K562 (cell line): ENCODE data around the gene DPM1. TPM values are rescaled to one million over a fixed set of nuclear protein-coding genes. Genes with fewer than 3 reads are reported as not detected.
A peak's percentile ranks its signal among the peaks of the same experiment; 100 is the strongest.

ENCODE experiments used
- ATF7 ChIP-seq: fragments of 450-650 bp; IDR thresholded peaks from 2 replicates; pipeline ENCODE4 v1.7.1; 2014; ENCODE audit warnings: mild to moderate bottlenecking, moderate library complexity
- CHCHD3 ChIP-seq: fragments of 250-450 bp; sonication (Bioruptor Pico); IDR thresholded peaks from 2 replicates; pipeline ENCODE4 v2.1.2; 2022; ENCODE audit warnings: mild to moderate bottlenecking
- DNMT1 ChIP-seq: fragments of 450-650 bp; IDR thresholded peaks from 2 replicates; pipeline ENCODE4 v1.6.1; 2016; ENCODE audit warnings: antibody characterized with exemption, mild to moderate bottlenecking
- E2F4 ChIP-seq: sonication (generic); formaldehyde crosslinking; IDR thresholded peaks from 2 replicates; pipeline ENCODE4 v1.8.0; 2022; ENCODE audit warnings: mild to moderate bottlenecking, low read depth, missing genetic modification reagents
- GTF3C2 ChIP-seq: IDR thresholded peaks from 3 replicates; pipeline ENCODE4 v1.6.1; 2011; ENCODE audit warnings: borderline replicate concordance, mild to moderate bottlenecking, moderate library complexity; ENCODE audit not compliant: insufficient read length; ENCODE audit errors: extremely low read depth
- HSF4 ChIP-seq: fragments of 250-450 bp; sonication (Bioruptor Pico); IDR thresholded peaks from 2 replicates; pipeline ENCODE4 v2.1.2; 2022; ENCODE audit warnings: mild to moderate bottlenecking, moderate library complexity, borderline replicate concordance
- MCM2 ChIP-seq: fragments of 450-650 bp; IDR thresholded peaks from 2 replicates; pipeline ENCODE4 v1.6.1; 2017; ENCODE audit warnings: low read depth, mild to moderate bottlenecking
- MLX ChIP-seq, 2 experiments: fragments of 450-650 bp in 1 of 2; sonication (generic) in 1 of 2; formaldehyde crosslinking; conservative IDR thresholded peaks; 2 replicates each; pipeline versions ENCODE4 v1.4.0 to v1.8.1; 2020 to 2022; ENCODE audit warnings: mild to moderate bottlenecking in 1 of 2, missing genetic modification reagents in 1 of 2
- PHB ChIP-seq: fragments of 250-450 bp; sonication (Bioruptor Pico); IDR thresholded peaks from 2 replicates; pipeline ENCODE4 v1.5.0; 2021
- PTBP1 ChIP-seq: fragments of 200-400 bp; formaldehyde crosslinking; IDR thresholded peaks from 2 replicates; pipeline ENCODE4 v1.6.1; 2017; ENCODE audit warnings: low read depth, low read length
- SETDB1 ChIP-seq: IDR thresholded peaks from one replicate; pipeline ENCODE4 v1.6.1; 2012; ENCODE audit warnings: low read length, control low read depth, inconsistent platforms
- ZNF347 ChIP-seq: fragments of 450-650 bp; formaldehyde crosslinking; IDR thresholded peaks from 2 replicates; pipeline ENCODE4 v1.4.0; 2020; ENCODE audit warnings: low read depth, mild to moderate bottlenecking, moderate library complexity
- polyA plus RNA-seq, 8 experiments: library from polyadenylated mRNA; depleted of rRNA in 4 of 8; stranded (reverse) in 5 of 8; unstranded in 3 of 8; fragments of >200 nt; fragmentation: Nextera tagmentation in 2 of 8; fragmentation: Illumina TruSeq in 1 of 8; extraction: Ambion mirVana in 2 of 8; extraction: Trizol in 1 of 8; gene quantifications; 2 replicates each; pipeline versions ENCODE4 v1.2.1 to v1.2.3, GENCODE V29; 2011 to 2014; ENCODE audit warnings: inconsistent platforms in 1 of 8, missing spikeins in 1 of 8
- total RNA-seq, 7 experiments: library from RNA; depleted of rRNA in 6 of 7; stranded (reverse); fragments of >200 nt in 6 of 7; fragmentation: Illumina TruSeq in 2 of 7; extraction: Trizol in 2 of 7; gene quantifications; 2 replicates each; pipeline versions ENCODE4 v1.2.1 to v1.2.3, GENCODE V29; 2011 to 2021; ENCODE audit warnings: low replicate concordance in 1 of 7
- TF ChIP-seq, protein P1 (sequence below): sonication (generic); formaldehyde crosslinking; IDR thresholded peaks from 2 replicates; pipeline ENCODE4 v1.8.1; 2023; ENCODE audit warnings: missing genetic modification reagents, mild to moderate bottlenecking, borderline replicate concordance
- TF ChIP-seq, protein P2 (sequence below): fragments of 450-650 bp; conservative IDR thresholded peaks from 2 replicates; pipeline ENCODE4 v1.6.1; 2016; ENCODE audit warnings: missing genetic modification characterization, low read depth, mild to moderate bottlenecking, control low read depth, missing compliant biosample characterization

DPM1 gene
- total and polyA plus RNA-seq, 9 of the 15 experiments (the other 6 are each of a cell fraction or from before 2014, with no cell fraction given): 75.2 to 190 (median 153) TPM

DNA sequence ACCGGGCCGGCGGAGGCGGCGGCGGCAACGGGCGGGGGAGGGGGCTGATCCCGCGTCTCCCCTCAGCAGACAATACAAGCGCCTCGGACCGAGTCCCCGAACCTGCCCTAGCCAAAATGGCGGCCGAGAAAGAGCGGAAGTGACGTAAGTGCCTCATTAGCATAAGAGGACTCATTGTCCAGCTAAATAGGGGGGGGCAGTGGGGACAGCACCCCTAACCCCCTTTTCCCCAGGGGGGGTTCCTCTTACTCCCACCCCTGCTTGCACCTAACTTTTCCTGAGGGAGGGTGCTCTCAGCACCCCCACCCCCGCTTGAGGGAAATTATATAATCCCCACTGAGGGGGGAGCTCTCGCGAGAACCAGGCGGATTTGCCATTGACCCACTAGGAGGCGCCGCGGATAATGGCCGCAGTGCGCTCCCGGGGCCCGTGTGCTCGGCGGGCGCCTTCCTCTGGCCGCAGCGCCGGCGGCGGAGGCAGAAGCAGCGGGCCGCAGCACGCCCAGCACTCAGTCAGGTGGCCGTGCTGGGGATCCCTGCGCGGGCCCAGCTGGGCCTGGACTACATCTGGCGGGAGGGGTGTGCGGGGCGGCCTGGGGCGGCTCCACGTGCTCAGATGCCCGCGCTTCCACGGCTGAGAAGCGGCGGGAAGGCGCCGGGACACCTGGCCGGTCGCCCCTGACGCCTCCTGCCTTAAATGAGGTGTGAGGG is 26.9 kb downstream of the DPM1 start, which contains the start of gene ADNP (continued):
- TF ChIP-seq, protein P1, sequence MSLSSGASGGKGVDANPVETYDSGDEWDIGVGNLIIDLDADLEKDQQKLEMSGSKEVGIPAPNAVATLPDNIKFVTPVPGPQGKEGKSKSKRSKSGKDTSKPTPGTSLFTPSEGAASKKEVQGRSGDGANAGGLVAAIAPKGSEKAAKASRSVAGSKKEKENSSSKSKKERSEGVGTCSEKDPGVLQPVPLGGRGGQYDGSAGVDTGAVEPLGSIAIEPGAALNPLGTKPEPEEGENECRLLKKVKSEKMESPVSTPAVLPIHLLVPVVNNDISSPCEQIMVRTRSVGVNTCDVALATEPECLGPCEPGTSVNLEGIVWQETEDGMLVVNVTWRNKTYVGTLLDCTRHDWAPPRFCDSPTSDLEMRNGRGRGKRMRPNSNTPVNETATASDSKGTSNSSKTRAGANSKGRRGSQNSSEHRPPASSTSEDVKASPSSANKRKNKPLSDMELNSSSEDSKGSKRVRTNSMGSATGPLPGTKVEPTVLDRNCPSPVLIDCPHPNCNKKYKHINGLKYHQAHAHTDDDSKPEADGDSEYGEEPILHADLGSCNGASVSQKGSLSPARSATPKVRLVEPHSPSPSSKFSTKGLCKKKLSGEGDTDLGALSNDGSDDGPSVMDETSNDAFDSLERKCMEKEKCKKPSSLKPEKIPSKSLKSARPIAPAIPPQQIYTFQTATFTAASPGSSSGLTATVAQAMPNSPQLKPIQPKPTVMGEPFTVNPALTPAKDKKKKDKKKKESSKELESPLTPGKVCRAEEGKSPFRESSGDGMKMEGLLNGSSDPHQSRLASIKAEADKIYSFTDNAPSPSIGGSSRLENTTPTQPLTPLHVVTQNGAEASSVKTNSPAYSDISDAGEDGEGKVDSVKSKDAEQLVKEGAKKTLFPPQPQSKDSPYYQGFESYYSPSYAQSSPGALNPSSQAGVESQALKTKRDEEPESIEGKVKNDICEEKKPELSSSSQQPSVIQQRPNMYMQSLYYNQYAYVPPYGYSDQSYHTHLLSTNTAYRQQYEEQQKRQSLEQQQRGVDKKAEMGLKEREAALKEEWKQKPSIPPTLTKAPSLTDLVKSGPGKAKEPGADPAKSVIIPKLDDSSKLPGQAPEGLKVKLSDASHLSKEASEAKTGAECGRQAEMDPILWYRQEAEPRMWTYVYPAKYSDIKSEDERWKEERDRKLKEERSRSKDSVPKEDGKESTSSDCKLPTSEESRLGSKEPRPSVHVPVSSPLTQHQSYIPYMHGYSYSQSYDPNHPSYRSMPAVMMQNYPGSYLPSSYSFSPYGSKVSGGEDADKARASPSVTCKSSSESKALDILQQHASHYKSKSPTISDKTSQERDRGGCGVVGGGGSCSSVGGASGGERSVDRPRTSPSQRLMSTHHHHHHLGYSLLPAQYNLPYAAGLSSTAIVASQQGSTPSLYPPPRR (CRISPR knock-in tag): no peak
- TF ChIP-seq PTBP1 (no peak), HSF4 (CRISPR knock-in tag) (peak; percentile 74; the same call in 1 of the 2 replicates), PHB (CRISPR knock-in tag) (no peak), ATF7 (peak; percentile 96), SETDB1 (no peak), E2F4 (CRISPR knock-in tag) (no peak), MLX (CRISPR knock-in tag; conservative IDR thresholded peaks at IDR 0.05) (0 out of 4 replicates have a peak, but pooled peaks of 1 of the 2 experiments have one; percentile 87), MCM2 (no peak), DNMT1 (no peak), CHCHD3 (CRISPR knock-in tag) (no peak), ZNF347 (CRISPR knock-in tag) (no peak), GTF3C2 (no peak)
- TF ChIP-seq, protein P2, sequence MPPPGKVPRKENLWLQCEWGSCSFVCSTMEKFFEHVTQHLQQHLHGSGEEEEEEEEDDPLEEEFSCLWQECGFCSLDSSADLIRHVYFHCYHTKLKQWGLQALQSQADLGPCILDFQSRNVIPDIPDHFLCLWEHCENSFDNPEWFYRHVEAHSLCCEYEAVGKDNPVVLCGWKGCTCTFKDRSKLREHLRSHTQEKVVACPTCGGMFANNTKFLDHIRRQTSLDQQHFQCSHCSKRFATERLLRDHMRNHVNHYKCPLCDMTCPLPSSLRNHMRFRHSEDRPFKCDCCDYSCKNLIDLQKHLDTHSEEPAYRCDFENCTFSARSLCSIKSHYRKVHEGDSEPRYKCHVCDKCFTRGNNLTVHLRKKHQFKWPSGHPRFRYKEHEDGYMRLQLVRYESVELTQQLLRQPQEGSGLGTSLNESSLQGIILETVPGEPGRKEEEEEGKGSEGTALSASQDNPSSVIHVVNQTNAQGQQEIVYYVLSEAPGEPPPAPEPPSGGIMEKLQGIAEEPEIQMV: no peak
